ENCODE results near the gene SETBP1. TPM values are rescaled to one million over a fixed set of nuclear protein-coding genes. Genes with fewer than 3 reads are reported as not detected.

SETBP1 gene
- total RNA-seq, 4 donors from 2014 or later = 26.2 to 40.8 (median 33.6) TPM

DNA sequence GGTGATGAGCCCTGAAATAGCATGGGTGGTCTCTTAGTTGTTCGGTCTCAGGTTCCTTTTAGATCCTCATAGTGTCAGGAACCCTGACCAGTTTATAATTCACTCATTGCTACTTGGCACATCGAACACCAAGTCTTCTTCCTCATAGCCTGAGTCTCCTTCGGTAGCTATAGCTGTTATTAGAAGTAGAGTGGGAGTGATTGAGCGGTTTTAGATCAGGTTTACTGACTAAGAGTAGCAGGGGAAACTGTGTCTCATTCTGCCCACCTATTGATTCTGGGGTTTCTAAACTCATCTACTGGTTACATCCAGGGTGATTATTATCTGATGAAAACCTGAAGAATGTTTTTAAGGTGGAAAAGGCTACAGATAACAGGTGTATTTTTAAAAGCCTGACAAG is 114.6 kb downstream of the SETBP1 start:
- TF ChIP-seq, protein P1, sequence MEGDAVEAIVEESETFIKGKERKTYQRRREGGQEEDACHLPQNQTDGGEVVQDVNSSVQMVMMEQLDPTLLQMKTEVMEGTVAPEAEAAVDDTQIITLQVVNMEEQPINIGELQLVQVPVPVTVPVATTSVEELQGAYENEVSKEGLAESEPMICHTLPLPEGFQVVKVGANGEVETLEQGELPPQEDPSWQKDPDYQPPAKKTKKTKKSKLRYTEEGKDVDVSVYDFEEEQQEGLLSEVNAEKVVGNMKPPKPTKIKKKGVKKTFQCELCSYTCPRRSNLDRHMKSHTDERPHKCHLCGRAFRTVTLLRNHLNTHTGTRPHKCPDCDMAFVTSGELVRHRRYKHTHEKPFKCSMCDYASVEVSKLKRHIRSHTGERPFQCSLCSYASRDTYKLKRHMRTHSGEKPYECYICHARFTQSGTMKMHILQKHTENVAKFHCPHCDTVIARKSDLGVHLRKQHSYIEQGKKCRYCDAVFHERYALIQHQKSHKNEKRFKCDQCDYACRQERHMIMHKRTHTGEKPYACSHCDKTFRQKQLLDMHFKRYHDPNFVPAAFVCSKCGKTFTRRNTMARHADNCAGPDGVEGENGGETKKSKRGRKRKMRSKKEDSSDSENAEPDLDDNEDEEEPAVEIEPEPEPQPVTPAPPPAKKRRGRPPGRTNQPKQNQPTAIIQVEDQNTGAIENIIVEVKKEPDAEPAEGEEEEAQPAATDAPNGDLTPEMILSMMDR (IDR thresholded peaks at IDR 0.05) = no peak
- no peak for TF ChIP-seq POLR2A (IDR thresholded peaks at IDR 0.05)
- WGBS, 2 donors = 94 to 95% methylated on average over 4 of the region's 4 CpGs
- Histone ChIP-seq H3K4me3 (no peak overlapping the region), H3K4me1 (peaks cover 0 to 26% (median 6%) of the 10 kb centered on the region in 4 donors), H3K27me3 (no peaks in the 10 kb centered on the region), H3K27ac (no peak overlapping the region), H3K36me3 (no peaks in the 10 kb centered on the region), H3K9me3 (no peaks in the 10 kb centered on the region)
- DNase-seq (ENCODE audit: low spot score in 2 of 2) = no peak

DNA sequence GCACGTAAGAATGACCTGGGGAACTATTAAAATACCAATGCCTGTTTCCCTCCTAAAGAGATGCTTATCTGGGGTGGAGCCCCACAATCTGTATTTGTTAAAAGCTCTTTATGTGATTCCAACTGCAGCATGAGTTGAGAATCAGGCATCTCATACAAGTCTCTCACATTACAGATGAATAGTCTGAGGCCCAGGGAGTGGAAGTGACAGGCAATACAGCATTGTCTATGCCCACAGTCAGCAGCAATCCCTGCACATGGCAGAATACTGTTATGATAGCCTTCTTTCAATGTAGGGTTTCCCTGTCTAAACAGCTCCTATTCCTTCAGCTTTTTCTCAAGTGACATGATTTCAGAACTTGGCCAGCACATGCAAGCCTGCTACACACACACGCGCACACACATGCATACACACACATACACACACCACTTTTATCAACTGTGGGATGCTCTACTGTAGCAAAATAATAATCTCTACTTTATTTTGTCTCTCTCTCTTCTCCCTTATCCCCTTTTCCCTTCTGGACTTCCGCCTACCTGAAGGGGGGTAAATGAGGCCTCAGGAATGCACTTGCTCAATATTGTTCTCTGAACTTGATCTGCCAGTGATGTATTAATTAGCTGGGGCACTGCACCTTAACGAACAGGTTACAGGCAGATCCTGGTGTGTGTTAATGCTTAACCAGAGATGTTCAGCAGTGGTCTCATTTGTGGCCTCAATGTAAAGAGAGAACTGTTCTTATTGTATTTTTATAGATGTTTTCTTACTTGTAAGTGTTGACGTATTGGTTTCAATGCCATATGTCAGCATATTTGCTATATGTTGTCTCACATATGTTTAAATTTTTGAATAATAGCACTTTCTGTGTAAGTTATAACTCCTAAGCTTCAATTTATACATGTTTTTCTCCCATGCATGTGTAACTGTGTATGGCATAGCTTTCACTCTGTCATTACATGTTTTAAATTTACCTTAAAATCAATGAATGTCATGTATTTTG is 116.0 kb downstream of the SETBP1 start:
- WGBS, 2 donors = 86 to 87% methylated on average over 6 of the region's 6 CpGs
- TF ChIP-seq EP300 (IDR thresholded peaks at IDR 0.05) = no peak
- TF ChIP-seq, protein P1 (IDR thresholded peaks at IDR 0.05) = no peak
- TF ChIP-seq POLR2A (IDR thresholded peaks at IDR 0.05) = no peak
- Histone ChIP-seq H3K4me1 (peaks cover 0 to 11% (median 3%) of the 10 kb centered on the region in 4 donors), H3K27me3 (no peaks in the 10 kb centered on the region), H3K9me3 (no peaks in the 10 kb centered on the region), H3K4me3 (no peak overlapping the region), H3K27ac (no peak overlapping the region), H3K36me3 (no peaks in the 10 kb centered on the region)
- DNase-seq (ENCODE audit: low spot score in 2 of 2) = no peak

DNA sequence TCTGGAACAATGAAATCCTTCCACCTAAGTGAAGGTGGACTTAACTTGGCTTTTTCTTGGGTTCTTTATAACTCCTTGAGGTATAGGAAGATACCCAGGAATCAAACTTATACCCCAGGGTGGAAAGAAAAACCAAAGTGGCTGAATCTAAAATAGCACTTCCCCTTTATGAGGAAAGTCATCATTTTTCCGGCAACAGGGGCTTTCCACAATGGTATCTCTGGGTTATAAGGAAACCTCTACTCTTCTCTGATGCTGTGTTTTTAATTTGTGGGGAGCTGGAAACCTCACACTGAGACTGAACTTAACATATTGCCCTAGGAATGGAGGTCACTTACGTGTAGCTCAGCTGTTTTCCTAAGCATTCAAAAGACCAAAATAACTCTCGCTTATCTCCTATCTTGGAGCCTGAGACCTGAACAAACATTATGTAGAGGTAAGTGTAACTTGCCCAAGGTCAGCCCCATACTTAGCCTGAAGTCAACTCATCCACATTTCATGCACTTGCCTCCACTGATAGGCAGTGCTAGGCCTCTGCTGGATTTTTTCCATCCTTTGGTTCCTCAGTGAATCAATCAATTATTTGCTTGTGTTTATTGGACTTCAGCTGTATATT is 117.9 kb downstream of the SETBP1 start:
- no peak for DNase-seq (ENCODE audit: low spot score in 2 of 2)
- Histone ChIP-seq H3K4me1 (peaks cover 0 to 18% (median 8%) of the 10 kb centered on the region in 4 donors), H3K9me3 (no peaks in the 10 kb centered on the region), H3K27me3 (no peaks in the 10 kb centered on the region), H3K36me3 (no peaks in the 10 kb centered on the region), H3K27ac (no peak overlapping the region), H3K4me3 (no peak overlapping the region)
- WGBS, 2 donors = 84 to 91% methylated on average over 3 of the region's 3 CpGs
- TF ChIP-seq EP300 (IDR thresholded peaks at IDR 0.05) = no peak
- no peak for TF ChIP-seq POLR2A (IDR thresholded peaks at IDR 0.05)
- TF ChIP-seq, protein P1 (IDR thresholded peaks at IDR 0.05) = no peak

DNA sequence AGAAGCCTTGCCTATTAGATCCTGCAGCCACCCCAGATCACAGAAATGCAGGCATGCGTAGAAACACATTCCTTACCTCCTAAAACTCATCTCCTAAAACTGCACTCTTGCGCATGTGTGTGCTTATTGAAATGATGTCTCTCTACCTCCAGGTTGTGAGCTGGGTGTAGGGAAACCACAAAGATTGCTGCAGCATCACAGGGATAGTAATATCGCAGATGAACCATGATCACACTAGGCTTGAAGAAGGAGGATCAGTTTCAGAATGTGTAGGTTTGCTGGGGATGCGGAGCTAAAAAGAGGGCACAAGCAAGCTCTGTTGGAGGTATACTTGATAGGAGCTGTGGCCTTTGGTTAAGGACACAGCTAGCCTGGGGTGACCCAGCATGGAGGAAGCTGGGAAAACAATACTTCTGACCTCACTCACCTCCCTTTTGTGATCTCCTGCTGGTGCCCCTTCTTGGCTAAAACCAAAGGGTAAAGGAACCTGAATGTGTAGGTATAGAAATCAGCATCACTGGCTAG is 118.8 kb downstream of the SETBP1 start:
- no peak overlapping the region for H3K27ac ChIP-seq
- no peak for DNase-seq (ENCODE audit: low spot score in 2 of 2)
- no peaks in the 10 kb centered on the region for H3K9me3 ChIP-seq
- no peaks in the 10 kb centered on the region for H3K36me3 ChIP-seq
- 98 to 100% methylated on average over 4 of the region's 4 CpGs for WGBS, 2 donors
- no peak overlapping the region for H3K4me3 ChIP-seq
- H3K27me3 ChIP-seq = no peaks in the 10 kb centered on the region
- no peak for TF ChIP-seq EP300 (IDR thresholded peaks at IDR 0.05)
- TF ChIP-seq, protein P1 (IDR thresholded peaks at IDR 0.05) = no peak
- H3K4me1 ChIP-seq = peaks cover 0 to 27% (median 8%) of the 10 kb centered on the region in 4 donors
